SHP77 treated with DMSO at 0.1 percent for 48 hours (cell line): ENCODE data around the gene PXDC1.
"Not testable (repeated sequence)": the region's sequence is repeated elsewhere in the genome, so short reads cannot be mapped to it uniquely, and the experiment has no call there.

ENCODE experiments used
- DNase-seq: peaks from one replicate; lab custom pipeline; 2025; lab: John Stamatoyannopoulos, UW

Gene PXDC1

GRCh38 chr6:3782876-3783832 is 31.6 kb upstream of the PXDC1 start:
- DNase-seq = no peak

DNA sequence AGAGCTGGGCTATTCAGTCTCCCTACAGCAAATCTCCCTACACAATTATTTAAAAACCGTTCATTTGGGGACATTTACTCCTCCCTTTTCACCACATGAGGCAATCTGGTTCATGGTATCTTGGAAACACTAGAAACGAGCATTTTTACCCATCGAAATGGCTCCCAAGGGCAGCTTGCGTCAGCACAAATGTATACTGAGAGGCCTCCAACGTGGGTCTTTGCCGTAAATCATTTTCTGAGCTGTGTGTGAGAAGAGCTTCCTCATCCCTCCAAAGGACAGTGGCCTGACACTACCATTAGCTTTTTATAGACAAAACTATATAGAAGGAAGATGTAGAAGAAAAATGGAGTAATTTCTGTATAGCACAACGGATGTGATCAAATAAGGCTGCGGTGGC is 30.0 kb upstream of the PXDC1 start:
- no peak for DNase-seq

- DNase-seq = no peak
These were observed 28.0 kb upstream of the PXDC1 start for GRCh38 chr6:3779574-3779849.

GRCh38 chr6:3778701-3779573 is 27.4 kb upstream of the PXDC1 start:
- no peak for DNase-seq

DNA sequence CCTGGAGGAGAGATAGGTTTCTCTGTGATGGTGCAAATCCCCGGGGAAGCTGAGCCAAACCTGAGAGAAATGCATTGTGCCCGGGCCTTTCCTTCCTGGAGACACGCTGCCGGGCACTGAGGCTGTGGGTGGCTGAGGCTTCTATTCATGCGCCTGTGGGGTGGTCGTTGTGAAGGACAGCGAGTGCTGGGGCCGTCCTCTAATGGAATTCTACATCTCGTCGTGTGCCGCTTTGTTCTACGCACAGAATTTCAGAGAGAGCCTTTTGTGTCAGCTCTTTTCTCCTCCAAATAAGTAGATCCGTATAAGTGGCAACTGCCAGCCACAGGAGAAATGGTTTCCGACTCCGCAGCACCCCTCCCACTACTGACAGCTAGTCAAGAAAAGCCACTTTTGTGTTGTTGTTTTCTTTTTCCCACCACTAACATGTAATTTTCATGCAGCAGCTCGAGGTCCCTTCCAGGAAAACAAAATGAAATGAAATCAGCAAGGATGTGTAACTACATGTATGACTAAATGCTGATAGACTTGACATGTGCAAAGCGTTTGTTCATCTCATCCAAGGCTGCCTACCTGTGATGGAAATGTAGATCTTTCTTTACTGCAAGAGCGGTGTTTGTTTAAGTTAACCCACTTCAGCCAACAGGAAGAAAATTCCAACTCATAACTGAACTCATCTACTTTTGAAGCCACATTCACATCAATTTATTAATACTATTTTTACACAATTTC is 26.4 kb upstream of the PXDC1 start:
- no peak for DNase-seq

DNA sequence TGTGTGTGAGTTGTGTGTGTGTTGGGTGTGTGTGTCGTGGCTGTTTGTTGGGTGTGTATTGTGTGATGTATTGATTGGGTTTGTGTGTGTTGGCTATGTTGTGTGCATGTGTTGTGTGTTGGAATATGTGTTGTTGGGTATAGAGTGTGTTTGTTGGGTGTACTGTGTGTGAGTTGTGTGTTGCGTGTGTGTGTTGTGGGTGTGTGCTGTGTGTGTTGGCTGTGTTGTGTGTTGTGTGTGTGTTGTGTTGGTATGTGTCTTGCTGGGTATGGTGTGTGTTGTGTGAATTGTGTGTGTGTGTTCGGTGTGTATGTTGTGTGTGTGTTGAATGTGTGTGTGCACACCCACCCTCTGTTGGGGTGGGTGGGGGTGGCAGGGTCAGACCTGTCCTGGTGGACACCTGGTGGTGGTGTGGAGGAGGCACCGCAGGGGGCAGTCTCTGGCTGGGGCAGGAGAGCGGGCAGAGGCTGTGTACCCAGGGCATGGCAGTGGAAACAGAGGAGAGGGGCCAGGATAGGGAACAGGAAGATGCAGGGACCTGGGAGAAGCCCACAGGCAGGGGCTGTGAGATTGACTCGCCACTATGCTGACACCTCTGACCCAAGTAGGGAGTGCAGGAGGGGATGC is 25.5 kb upstream of the PXDC1 start:
- DNase-seq = no peak

DNA sequence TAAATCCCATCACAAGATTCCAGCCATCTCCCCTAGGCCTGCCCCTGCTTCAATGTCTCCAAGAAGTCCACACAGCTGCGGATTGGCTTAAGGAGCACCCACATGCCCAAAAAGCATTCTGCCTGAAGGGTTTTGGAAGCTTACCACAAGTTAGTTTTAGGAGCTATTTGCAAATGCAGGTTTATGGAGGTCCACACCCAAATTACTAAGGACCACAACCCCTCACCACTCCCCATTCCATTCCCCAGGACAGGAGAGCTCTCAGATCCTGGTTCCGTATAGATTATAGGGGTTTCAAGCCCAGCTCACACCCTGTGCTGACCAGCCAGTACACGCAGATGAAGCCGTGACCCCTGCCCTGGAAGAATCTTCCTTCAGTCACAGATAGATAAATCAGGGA is 24.3 kb upstream of the PXDC1 start:
- no peak for DNase-seq

GRCh38 chr6:3775386-3775785 is 23.9 kb upstream of the PXDC1 start:
- no peak for DNase-seq

DNA sequence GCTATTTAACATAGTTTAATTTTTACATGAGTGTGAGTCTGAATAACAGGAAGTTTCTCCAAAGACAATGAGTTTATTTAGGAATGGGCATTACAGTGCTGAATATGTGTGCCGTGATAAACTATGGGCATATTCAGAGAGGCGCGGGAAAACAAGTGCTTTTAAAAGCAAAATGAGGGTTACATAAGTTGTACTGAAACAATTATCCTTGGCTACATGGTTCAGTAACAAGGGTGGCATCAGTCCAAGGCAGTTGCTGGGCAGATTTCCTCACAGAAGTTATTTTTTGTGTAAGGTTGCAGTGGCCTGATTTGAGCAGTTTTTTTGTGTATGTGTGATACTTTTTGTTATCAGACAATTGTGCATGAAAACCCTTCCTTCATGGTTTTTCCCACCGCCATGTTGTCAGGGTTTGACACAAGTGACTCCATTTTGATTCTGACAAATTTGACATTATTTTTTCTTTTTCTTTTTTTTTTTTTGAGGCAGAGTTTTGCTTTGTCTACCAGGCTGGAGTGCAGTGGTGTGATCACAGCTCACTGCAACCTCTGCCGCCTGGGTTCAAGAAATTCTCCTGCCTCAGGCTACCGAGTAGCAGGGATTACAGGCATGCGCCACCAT is 22.3 kb upstream of the PXDC1 start:
- DNase-seq = no peak

DNA sequence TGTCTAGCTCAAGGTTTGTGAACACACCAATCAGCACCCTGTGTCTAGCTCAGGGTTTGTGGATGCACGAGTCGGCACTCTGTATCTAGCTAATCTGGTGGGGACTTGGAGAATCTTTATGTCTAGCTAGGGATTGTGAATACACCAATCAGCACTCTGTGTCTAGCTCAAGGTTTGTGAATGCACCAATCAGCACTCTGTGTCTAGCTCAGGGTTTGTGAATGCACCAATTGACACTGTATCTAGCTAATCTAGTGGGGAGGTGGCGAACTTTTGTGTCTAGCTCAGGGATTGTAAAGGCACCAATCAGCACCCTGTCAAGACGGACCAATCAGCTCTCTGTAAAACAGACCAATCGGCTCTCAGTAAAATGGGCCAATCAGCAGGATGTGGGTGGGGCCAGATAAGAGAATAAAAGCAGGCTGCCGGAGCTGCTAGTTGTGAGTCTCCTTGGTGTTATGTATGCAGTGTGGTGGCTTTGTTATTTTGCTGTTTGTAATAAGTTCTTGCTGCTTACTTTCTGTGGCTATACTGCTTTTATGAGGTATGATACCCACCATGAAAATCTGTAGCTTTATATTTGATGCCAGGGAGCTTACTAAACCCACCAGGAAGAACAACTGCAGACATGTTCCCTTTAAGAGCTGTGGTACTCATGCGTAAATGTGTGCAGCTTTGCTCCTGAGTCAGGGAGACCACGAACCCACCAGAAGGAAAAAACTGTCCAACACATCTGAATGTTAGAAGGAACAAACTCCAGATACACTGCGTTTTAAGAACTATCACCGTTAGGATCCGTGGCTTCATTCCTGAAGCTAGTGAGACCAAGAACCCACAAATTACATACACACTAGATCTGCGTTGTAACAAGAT is 20.9 kb upstream of the PXDC1 start:
- DNase-seq = not testable (repeated sequence)

- no peak for DNase-seq
These were observed 20.0 kb upstream of the PXDC1 start for GRCh38 chr6:3771407-3772011.

DNA sequence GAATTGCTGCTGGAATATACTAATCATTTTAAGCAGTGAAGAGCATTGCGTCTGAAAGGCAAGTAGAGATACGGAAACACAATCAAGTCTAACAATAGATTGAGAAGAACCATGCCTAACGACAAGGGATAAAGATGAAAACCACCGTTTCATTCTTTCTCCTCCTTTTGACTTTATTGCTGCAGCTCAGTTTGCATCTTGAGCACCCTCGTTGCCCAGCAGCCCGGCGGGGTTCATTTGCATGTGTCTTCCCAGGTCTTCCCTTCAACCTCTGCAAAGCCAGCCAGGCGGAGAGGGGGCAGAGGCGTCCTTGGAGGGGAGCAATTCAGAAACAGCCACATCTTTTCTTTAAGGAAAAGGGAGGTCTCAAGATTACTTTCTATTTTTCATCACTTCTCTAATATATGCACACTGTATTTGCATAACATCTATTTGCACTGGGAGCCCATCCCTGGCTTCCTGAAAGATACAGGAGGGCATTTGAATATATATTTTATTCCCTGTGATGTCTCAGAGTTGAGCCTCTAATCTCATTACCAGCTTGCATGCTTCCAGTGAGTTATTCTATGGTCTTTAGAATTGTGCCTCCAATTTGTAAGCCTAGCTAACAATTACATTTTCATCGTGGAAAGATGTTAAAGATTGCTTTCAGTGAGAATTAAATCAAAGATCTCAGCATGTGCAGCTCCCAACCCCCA is 18.7 kb upstream of the PXDC1 start:
- no peak for DNase-seq

DNA sequence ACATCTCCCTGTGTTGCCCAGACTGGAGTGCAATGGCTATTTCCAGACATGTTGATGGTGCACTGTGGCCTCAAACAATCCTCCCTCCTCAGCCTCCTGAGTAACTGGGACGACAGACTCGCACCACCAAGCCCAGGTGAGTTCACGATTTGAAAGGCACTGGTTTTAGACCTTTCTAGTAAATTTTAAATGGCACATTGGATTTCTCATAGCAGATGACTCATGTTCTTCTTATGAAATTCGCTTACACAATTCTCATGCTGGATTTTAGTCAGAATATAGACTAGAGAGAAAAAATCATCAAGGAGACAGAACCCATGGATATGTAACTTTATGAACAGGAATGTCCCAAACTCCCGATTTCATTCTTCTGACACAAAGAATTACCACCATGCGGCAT is 18.1 kb upstream of the PXDC1 start:
- DNase-seq = no peak

GRCh38 chr6:3768502-3768901 is 17.0 kb upstream of the PXDC1 start:
- no peak for DNase-seq

GRCh38 chr6:3767483-3767882 is 16.0 kb upstream of the PXDC1 start:
- not testable (repeated sequence) for DNase-seq

DNA sequence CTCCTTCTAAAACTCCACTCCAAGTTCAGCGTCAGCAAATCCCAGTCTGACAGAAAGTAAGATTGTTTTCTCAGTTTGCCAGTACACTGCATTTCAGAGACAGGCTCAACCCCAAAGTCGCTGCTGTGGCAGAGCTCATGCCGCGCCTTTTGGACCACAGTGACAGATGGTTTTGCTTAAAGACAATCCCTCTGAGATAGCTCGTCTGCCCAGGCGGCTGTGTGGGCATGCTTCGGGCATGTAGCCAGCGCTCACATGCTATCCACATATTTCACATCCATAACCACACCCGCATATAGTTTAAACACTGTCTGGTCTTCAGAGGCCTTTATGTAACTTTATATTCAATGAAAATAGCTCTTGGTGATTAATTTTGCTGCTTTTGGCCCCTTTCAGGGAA is 14.7 kb upstream of the PXDC1 start:
- DNase-seq = no peak

GRCh38 chr6:3765415-3765814 is 13.9 kb upstream of the PXDC1 start:
- DNase-seq = no peak

DNA sequence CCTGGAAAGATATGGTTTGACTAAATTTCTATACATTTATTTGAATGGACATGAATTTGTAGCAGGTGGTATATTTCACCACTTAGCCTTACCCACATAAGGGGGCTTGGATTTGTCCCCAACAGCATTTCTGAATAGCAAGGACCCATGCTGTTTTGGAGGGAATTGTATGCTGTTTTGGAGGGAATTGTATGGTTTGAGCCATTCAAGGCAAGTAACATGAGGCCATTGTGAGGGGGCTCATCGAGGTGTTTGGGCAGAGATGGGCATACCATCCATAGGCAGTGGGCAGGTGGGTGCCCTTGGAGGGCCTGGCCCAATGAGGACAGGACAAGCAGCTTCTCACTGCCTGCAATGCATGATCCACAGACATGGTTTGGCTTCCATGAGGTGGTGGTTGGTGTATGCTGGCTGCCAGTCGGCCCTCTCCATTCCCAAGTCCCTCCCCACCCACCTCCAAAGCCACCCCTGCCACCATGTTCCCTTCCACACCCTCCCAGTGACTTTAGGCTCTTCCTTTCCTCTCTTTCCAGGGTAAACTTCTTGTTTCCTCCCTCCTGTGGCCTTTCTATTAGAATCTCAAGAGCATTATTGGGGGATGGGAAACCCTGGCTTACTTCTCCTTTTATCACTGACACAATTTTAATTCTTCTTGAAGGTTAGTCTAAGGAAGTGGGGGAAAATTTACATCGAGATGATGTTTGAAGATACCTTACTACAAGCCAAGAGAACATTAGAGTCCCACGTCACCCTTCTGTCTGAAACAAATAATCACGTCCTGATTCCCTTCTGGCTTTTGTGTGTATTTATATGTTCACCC is 13.2 kb upstream of the PXDC1 start:
- DNase-seq = no peak

DNA sequence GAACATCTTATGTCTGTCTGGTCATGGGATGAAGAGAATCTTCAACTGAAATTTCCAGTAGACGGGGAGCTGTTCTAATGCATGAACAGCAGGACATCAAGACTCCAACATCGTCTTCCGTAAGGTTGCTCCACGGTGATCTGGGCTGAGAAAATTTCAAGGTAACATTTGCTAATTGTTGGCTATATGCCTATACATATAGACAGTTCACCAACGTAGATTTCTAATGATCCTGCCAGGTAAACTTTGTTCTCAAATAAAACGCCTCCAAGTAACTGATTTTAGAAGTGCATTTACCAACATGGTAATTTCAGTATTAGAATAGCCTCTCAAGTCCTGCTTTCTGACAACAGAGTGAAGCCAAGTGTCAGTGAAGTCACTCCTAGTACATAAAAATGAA is 11.3 kb upstream of the PXDC1 start:
- no peak for DNase-seq
